Measurements from ENCODE around the gene CDK7.

- TF ChIP-seq CTCF (IDR thresholded peaks at IDR 0.05) (no peak), EZH2 (IDR thresholded peaks at IDR 0.05; ENCODE audit: borderline replicate concordance, insufficient read depth, low read depth, low read length, poor library complexity, severe bottlenecking) (no peak)
These were observed 77.9 kb downstream of the CDK7 start for GRCh38 chr5:69312459-69313160.

Measured in B cell (primary cell).